Trophoblast cell (in vitro differentiated cells and primary cell): ENCODE data around the gene RHD.
"Not testable (repeated sequence)": the region's sequence is repeated elsewhere in the genome, so short reads cannot be mapped to it uniquely, and the experiment has no call there.

Experiments
- DNase-seq, 2 donors: peaks; one replicate each; pipeline ENCODE4 v3.0.0-alpha.2; 2016
- H2AFZ ChIP-seq: 2 replicates; pipeline ENCODE4 v1.6.1; 2013; ENCODE audit warnings: low read length, moderate library complexity, mild to moderate bottlenecking; ENCODE audit not compliant: insufficient read depth, poor library complexity
- H2AK5ac ChIP-seq: 2 replicates; pipeline ENCODE4 v1.6.1; 2013; ENCODE audit warnings: mild to moderate bottlenecking, low read length
- H2BK120ac ChIP-seq: 2 replicates; pipeline ENCODE4 v1.6.1; 2013; ENCODE audit warnings: low read length, mild to moderate bottlenecking, moderate library complexity; ENCODE audit not compliant: insufficient read depth, poor library complexity
- H2BK12ac ChIP-seq: 2 replicates; pipeline ENCODE4 v1.6.1; 2013; ENCODE audit warnings: mild to moderate bottlenecking, low read length, moderate library complexity
- H2BK5ac ChIP-seq: 2 replicates; pipeline ENCODE4 v1.6.1; 2013; ENCODE audit warnings: low read length, low read depth, moderate library complexity, mild to moderate bottlenecking; ENCODE audit not compliant: poor library complexity
- H3K14ac ChIP-seq: 2 replicates; pipeline ENCODE4 v1.6.1; 2013; ENCODE audit warnings: mild to moderate bottlenecking, low read length
- H3K18ac ChIP-seq: 2 replicates; pipeline ENCODE4 v1.6.1; 2013; ENCODE audit warnings: mild to moderate bottlenecking, low read length
- H3K23ac ChIP-seq: 2 replicates; pipeline ENCODE4 v1.6.1; 2013; ENCODE audit warnings: low read length
- H3K27ac ChIP-seq: 2 replicates; pipeline ENCODE4 v1.5.1; 2013; ENCODE audit warnings: low read depth, mild to moderate bottlenecking, inconsistent platforms, low read length, moderate library complexity
- H3K27me3 ChIP-seq: 2 replicates; pipeline ENCODE4 v1.6.1; 2013; ENCODE audit warnings: inconsistent platforms, mild to moderate bottlenecking, low read length, moderate library complexity; ENCODE audit not compliant: insufficient read depth
- H3K36me3 ChIP-seq, 2 experiments: 1 replicate in 1 of 2; 2 replicates in 1 of 2; pipeline ENCODE4 v1.6.1; 2013; ENCODE audit warnings: low read length in 2 of 2, mild to moderate bottlenecking in 2 of 2, moderate library complexity in 1 of 2; ENCODE audit not compliant: insufficient read depth in 2 of 2, control insufficient read depth in 1 of 2
- H3K4ac ChIP-seq: 2 replicates; pipeline ENCODE4 v1.6.1; 2013; ENCODE audit warnings: low read depth, mild to moderate bottlenecking, low read length, moderate library complexity
- H3K4me1 ChIP-seq, 2 experiments: 1 replicate in 1 of 2; 2 replicates in 1 of 2; pipeline ENCODE4 v1.6.1; 2013; ENCODE audit warnings: low read length in 2 of 2, mild to moderate bottlenecking in 2 of 2, moderate library complexity in 1 of 2; ENCODE audit not compliant: insufficient read depth in 2 of 2, control insufficient read depth in 1 of 2
- H3K4me2 ChIP-seq: 2 replicates; pipeline ENCODE4 v1.6.1; 2013; ENCODE audit warnings: inconsistent platforms, mild to moderate bottlenecking, low read length, moderate library complexity
- H3K4me3 ChIP-seq: 2 replicates; pipeline ENCODE4 v1.5.1; 2013; ENCODE audit warnings: mild to moderate bottlenecking, low read depth, low read length, inconsistent platforms
- H3K79me1 ChIP-seq: one replicate; pipeline ENCODE4 v1.6.1; 2013; ENCODE audit warnings: low read length
- H3K79me2 ChIP-seq: 2 replicates; pipeline ENCODE4 v1.6.1; 2013; ENCODE audit warnings: low read length, mild to moderate bottlenecking; ENCODE audit not compliant: control insufficient read depth, insufficient read depth, poor library complexity
- H3K9ac ChIP-seq: 2 replicates; pipeline ENCODE4 v1.6.1; 2013; ENCODE audit warnings: mild to moderate bottlenecking, low read length
- H3K9me3 ChIP-seq: 2 replicates; pipeline ENCODE4 v1.6.1; 2013; ENCODE audit warnings: low read depth, mild to moderate bottlenecking, control low read depth, inconsistent platforms, low read length; ENCODE audit not compliant: insufficient read depth
- H4K12ac ChIP-seq: 2 replicates; pipeline ENCODE4 v1.6.1; 2013; ENCODE audit warnings: low read depth, mild to moderate bottlenecking, low read length, moderate library complexity
- H4K8ac ChIP-seq: 2 replicates; pipeline ENCODE4 v1.6.1; 2013; ENCODE audit warnings: low read depth, mild to moderate bottlenecking, low read length, moderate library complexity
- H4K91ac ChIP-seq: one replicate; pipeline ENCODE4 v1.6.1; 2013; ENCODE audit warnings: low read depth, mild to moderate bottlenecking, low read length, moderate library complexity
- WGBS: extraction: QIAGEN DNeasy Blood & Tissue Kit; methylation state at CpG from one replicate; pipeline ENCODE4 v1.1.7; 2013; ENCODE audit warnings: missing lambda C conversion rate; ENCODE audit not compliant: insufficient read length, insufficient coverage; ENCODE audit errors: extremely low coverage; 5-methylcytosine and 5-hydroxymethylcytosine counted together

The RHD gene

DNA sequence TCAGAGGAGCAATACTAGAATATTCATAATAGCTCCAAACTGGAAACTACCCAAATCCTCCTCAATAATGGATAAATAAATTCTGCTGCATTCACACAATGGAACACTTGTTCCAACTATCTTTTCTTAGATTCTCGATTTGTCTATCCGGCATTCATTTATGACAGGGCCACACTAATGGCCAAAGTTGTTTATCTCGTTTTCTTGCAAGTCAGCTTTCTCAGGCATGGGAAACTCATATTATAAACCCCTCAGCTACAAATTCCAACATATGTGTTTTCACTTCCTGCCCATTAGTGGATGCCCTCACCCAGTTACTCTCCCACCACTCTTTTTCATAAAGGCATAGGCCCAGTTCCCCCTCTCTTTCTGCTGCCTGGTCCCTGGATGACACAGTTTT is 106.1 kb downstream of the RHD start:
- not testable (repeated sequence) for H4K12ac ChIP-seq, H3K9ac ChIP-seq, H3K18ac ChIP-seq, H4K8ac ChIP-seq, H3K4ac ChIP-seq, H3K14ac ChIP-seq, H3K27ac ChIP-seq, H3K4me3 ChIP-seq, DNase-seq, H2AK5ac ChIP-seq, H2BK12ac ChIP-seq, H3K79me1 ChIP-seq, H3K4me1 ChIP-seq, H2BK5ac ChIP-seq, H2AFZ ChIP-seq, H3K36me3 ChIP-seq, H3K79me2 ChIP-seq, H2BK120ac ChIP-seq, H4K91ac ChIP-seq, H3K9me3 ChIP-seq, H3K23ac ChIP-seq, H3K27me3 ChIP-seq, H3K4me2 ChIP-seq
- WGBS: no CpG with 5 or more reads among the region's 3 CpGs
